ENCODE results near the gene GPR160. TPM values are rescaled to one million over a fixed set of nuclear protein-coding genes. Genes with fewer than 3 reads are reported as not detected.

Gene GPR160
- total and polyA plus RNA-seq, 2 of the 13 experiments (the other 11 are each of a cell fraction or from before 2014, with no cell fraction given), result 12.1 to 23.2 TPM

- TF ChIP-seq KIAA2018 (CRISPR knock-in tag; IDR thresholded peaks at IDR 0.05; ENCODE audit: borderline replicate concordance) (no peak), ZBTB2 (CRISPR knock-in tag; IDR thresholded peaks at IDR 0.05; ENCODE audit: low read depth) (no peak), ZNF772 (CRISPR knock-in tag; IDR thresholded peaks at IDR 0.05) (peak; percentile 57; the same call in 1 of the 2 replicates), ZNF724P (CRISPR knock-in tag; IDR thresholded peaks at IDR 0.05; ENCODE audit: borderline replicate concordance) (no peak), FOXA3 (CRISPR knock-in tag; IDR thresholded peaks at IDR 0.05) (peak; percentile 66), ZNF329 (CRISPR knock-in tag; IDR thresholded peaks at IDR 0.05; ENCODE audit: low read depth) (no peak), ZNF672 (CRISPR knock-in tag; IDR thresholded peaks at IDR 0.05) (no peak), ZNF260 (CRISPR knock-in tag; IDR thresholded peaks at IDR 0.05; ENCODE audit: borderline replicate concordance, low read depth) (no peak), HIC2 (CRISPR knock-in tag; IDR thresholded peaks at IDR 0.05; ENCODE audit: low read depth) (no peak), DDIT3 (CRISPR knock-in tag; IDR thresholded peaks at IDR 0.05) (no peak), ATF7-NPFF (CRISPR knock-in tag; IDR thresholded peaks at IDR 0.05; ENCODE audit: low read depth) (no peak), RBFOX2 (IDR thresholded peaks at IDR 0.05; ENCODE audit: low read depth, low read length) (no peak), SETDB1 (CRISPR knock-in tag; IDR thresholded peaks at IDR 0.05; ENCODE audit: borderline replicate concordance) (no peak), ZNF550 (CRISPR knock-in tag; IDR thresholded peaks at IDR 0.05; ENCODE audit: borderline replicate concordance) (no peak), KDM6A (CRISPR knock-in tag; IDR thresholded peaks at IDR 0.05; ENCODE audit: low read depth) (no peak), HDAC2 (CRISPR knock-in tag; IDR thresholded peaks at IDR 0.05) (peak; percentile 85), GATAD1 (CRISPR knock-in tag; IDR thresholded peaks at IDR 0.05) (peak; percentile 50), KDM5B (CRISPR knock-in tag; IDR thresholded peaks at IDR 0.05; ENCODE audit: borderline replicate concordance) (no peak), GTF3A (CRISPR knock-in tag; conservative IDR thresholded peaks at IDR 0.05) (no peak), CENPX (CRISPR knock-in tag; IDR thresholded peaks at IDR 0.05) (no peak)
Measured at GRCh38 chr3:170003881-170004356, 33.9 kb upstream of the GPR160 start (continued).
